T-helper 22 cell (primary cell): ENCODE data around the gene TSC22D1.

ENCODE experiments used
- DNase-seq: peaks from one replicate; pipeline ENCODE4 v3.0.0-alpha.2; 2020; ENCODE audit warnings: low read depth

TSC22D1 gene

DNA sequence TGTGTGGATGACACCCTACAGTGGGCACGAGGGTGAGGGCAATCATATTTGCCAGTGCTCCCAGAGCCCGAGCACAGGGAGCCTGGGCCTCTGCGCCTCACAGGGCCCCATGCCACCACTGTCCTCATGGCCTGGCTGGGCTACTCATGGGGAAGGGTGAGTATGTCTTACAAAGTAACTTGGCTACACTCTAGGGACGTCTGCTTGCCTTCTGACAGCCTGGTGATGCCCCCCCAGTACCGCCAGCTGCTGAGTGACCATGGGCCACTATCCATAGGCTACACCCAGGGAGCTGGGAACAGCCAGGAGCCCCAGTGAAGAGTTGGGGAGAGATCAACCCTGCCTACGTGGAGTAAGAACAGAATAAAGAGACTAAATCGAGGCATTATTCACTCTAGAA lies 123.7 kb downstream of the TSC22D1 start:
- no peak for DNase-seq

GRCh38 chr13:44451651-44452050 lies 124.5 kb downstream of the TSC22D1 start:
- DNase-seq: no peak

DNA sequence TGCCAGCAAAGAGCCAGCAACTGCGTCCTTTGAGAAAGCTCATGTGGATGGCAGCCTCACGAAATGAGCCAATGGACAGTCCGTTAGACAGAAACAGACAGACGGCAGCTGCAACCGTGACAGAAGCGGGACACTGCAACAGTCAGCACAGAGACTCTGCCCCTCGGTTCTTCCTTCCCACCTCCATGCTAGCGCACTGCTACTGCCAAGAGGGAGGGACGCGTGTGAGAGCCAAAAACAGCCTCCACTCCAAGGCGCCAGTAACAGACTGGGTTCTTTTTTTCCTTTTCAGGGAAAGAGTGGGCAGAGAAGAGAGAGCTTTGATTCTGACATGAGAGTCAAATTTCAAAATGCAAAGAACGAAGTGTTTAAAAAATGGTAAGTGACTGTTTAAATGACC lies 125.0 kb downstream of the TSC22D1 start:
- DNase-seq: no peak

DNA sequence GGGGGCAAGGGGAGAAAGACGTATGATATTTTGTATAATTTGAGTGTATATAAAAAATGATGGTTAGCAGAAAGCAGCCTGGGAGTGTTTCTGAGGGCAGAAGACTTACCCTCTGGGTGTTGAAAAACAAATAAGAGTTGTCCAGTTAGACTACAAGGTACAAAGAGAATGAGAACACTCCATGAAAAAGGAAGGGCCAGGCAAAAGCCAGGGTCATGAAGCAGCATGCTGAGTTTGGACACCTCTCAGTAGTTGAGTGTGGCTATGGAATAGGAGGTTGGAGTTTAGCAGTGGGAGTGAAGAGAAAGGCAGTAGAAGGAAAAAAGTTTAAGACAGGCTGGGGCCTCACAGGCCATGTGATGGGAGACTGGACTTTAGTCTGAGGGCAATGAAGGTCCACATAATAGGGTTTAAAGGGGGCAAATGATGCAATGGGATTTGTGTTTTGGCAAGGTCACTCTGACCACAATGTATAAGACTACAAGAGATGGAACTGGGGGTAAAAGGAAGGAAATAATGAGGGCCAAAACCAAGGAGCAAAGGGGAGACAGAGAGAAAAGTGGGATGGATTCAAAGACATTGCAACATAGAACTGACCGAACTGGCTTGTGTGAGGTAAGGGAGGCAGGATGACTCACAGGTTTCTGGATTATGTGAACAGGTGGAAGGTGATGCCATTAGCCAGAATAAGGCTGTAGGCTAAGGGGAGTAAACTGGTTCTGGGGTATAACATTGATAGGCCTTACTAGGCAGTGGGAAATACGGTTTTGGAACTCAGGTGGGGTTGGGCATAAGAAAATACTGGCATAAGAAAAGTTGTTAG lies 125.9 kb downstream of the TSC22D1 start:
- DNase-seq: no peak

GRCh38 chr13:44448875-44449274 lies 127.3 kb downstream of the TSC22D1 start:
- no peak for DNase-seq

DNA sequence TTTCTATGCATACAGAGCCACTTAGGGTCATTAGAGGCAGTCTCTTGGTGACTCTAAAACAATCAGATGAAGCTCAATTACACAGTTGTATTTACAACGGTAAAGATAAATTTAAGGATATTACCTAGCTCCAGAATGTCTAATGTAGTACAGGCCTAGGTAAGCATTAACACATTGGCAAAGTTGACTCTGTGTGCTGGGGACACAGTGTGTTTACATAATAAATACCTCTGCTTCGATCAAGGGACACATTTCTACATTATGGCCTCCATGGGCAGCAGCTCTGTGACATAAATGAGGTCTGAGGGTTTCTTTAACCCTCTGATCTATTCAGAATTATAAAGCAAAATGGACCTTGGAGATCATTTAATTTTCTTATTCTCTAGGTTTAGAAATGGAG lies 127.8 kb downstream of the TSC22D1 start:
- no peak for DNase-seq

DNA sequence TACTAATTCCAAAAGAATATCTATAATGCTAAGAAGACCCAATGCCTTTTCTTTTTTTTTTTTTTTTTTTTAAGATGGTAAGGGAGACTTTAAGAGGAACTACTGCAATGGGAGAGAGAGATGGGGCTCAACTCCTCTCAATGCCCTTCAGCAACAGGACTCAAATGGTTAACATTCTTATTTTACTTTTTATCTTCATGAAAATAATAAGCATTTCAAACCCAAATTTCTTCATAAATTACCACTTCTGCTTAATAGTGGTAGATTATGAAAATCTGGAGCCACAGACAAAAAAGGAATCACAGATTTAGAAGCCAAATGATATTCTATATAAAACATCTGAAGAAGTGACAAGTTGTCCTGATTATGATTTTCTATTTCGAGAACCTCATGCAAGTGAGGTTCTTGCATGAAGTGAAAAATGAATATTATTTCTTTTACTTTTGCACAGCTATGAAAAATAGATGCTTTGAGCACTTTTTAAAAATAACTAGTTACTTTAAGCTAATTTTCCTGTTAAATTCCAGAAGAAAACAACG lies 128.3 kb downstream of the TSC22D1 start:
- DNase-seq: no peak

- no peak for DNase-seq
Observed at GRCh38 chr13:44440046-44440608, 136.0 kb downstream of the TSC22D1 start.

DNA sequence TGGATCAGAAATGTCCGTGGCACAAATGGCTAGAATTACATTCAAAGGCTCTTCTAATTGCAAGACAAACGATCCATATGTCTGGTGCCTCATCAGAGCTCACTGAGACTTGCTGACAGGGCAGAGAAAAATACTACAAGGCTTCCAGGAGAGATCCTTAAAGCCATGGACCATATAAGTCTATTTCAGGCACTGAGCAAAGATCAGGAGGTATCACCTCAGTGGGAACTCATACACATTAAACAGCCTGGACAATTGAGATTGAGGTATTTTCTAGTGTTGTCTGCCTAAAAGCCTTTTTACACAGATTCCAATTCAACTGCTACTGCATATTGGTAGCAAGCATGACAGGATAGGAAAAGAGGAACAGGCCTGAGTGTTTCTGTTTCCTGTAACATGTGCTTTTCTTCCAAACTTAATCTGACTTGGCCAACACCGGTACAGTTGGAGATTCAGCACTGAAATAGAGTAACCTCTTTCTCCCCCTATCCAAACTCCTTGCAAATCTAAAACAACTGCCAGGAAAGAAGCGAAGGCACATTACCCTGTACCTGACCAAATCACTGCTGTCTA lies 136.6 kb downstream of the TSC22D1 start:
- DNase-seq: no peak

DNA sequence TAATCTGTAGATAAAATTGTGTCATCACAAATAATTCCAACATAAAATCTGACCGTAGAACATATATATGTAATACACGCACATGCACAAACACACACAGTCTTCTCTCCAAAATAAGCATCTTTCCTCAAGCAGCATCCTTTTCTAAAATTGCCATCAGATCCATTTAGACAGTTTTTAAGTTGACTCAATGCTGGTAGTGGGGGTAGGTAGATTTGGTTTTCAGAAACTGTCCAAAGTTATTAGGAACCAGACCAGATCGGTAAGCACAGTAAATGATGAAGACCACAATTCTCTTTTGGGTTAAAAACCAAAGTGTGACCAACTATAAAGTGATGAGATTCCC lies 137.9 kb downstream of the TSC22D1 start:
- DNase-seq: no peak

- DNase-seq: no peak
Observed at GRCh38 chr13:44437356-44438233, 138.5 kb downstream of the TSC22D1 start.

DNA sequence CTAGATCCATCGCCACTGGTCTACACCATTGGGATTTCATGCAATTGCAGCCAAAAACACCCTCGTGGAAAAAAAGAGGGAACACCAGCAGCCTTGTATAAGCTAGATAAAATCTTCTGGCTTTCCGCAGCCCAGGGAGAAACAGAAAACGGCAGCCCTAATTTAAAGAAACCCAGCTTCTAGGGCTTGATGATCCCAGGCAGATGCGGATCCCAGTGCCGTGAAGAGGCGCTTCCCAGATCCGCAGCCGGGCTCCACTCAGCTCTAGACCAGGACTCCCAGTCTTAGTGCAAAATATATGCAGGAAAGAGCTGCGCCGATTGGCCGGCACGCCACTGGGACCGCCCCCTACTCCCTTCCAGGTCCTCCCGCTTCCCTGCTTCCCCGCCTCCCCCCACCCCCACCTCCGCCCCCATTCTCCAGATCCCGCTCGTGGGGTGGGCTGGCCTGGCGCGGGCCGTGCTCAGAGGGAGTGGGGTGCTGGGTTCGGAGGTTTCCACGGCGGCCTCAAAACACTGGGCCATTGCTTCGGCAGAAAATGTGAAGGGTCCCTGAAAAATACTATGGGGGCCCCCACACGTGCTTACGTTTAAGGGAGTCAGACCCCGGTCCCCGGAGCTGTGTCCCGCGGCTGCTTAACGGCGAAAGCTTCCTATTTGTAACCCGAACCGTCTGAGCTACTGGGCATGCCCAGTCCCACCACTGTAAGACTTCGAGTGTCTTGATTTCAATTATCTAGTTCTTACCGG lies 139.4 kb downstream of the TSC22D1 start:
- peak; percentile 44 for DNase-seq

DNA sequence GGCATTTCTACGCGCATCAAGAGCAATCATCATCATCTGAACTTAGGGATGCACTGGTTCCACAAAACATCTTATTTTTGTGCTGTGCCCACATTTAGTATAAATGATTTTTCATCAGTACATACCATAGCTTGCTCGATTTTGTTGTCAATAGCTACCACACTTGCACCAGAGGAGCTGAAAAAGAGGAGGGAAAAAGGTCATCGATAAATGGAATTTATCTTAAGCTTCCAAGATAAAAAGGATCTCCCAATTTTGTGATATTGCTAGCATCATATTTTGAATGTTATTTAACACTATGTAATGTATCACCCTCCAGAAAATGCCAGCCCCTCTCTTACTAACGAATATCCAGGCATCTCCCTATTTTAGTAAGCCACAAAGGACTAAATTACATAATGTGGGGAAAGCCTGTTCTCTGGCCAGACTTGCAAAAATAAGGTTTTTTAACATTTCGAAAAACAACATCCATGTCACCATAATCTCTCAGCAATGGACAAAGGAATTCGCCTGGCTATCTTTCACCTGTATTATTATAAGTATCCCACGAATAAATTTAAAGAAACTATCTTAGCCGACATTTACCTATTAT lies 140.1 kb downstream of the TSC22D1 start:
- no peak for DNase-seq

DNA sequence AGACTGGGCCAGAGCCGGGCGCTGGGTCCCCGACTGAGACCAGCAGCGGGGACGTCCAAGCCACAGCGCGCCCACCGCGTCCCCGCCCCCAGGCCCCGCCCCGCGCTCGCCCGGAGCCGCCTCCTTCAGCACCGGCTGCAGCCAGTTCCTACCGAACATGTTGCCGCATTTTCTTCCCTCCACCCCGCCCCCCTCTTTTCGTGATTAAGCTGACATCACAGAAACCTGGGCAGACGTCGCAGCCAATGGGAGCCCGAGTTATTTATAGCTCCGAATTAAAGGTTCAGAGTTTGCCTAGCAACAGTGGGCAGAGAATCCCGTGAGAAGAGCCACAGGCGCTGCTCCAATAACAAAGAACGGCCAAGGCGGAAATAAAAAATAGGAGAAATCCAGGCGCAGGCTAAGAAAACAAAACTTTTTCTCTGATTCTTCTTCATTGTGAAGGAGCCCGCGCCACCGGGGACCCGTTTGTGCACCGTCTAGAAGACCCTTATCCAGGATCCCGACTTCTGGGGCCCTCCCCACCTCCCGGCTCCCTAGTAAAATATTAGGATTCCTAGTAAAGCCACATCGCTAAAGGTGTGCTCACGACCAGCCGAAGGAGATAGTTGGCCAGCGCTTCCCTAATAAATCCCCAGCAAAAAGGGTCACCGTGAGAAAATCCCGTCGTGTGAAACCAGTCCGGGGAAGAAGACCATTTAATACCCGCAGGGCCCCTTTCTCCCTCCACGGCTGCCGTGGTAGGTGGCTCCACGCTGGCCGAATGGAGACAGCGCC lies 140.8 kb downstream of the TSC22D1 start:
- peak; percentile 86 for DNase-seq

- no peak for DNase-seq
Observed at GRCh38 chr13:44434766-44435141, 141.4 kb downstream of the TSC22D1 start.

GRCh38 chr13:44433863-44434765 lies 142.0 kb downstream of the TSC22D1 start:
- DNase-seq: no peak

DNA sequence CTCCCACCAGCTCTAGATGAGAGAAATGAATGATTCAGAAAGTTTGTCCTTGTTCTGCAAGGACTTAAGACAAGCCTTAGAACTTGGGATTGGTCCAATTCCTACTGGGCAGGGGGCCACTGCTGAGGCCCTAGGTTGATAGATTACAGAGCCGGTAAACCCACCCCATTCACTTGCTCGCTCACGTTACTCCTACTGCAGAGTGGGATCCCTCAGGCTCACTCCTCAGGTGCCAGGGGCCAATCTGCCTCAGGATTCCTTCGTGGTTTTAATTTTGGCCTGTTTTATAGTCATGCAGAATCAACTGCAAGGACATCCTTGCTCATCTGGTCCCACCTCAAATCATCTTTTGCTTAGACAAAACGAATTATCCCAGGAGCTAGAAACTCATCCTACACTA lies 143.5 kb downstream of the TSC22D1 start:
- no peak for DNase-seq

DNA sequence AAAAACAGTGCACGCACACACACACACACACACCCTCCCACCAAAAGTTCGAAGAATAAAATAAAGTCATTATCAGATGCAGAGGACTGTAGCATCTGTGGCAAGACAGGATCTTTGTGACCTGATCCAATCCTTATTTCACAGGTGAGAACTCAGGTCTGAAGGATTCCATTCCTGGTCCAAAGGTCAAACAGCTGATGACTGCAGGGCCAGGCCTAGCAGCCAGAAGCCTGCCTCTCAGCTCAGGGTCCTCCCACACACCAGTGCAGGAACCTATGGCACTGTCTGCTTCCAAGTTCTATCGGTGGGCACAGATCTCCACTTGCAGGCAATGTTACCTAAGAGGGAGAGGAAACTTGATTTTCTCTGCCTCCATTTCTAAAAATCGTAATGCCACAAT lies 145.0 kb downstream of the TSC22D1 start:
- no peak for DNase-seq

DNA sequence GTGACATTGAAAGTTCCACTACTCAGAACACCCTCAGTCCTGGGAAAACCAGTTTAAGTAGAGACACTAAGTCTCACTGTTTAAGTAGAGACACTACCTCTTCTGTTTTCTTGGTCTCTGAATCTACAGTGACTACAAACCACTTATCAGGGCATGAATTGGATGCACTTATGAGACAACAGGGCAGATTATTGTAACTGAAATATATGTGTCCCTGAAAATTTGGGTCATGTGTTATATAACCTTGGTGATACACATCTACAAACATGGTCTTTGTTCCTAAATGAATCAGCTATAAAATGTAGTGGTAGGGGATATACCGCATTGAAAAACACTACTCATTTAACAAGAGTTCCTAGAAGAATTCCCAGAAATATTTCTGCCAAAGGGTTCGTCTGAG lies 146.8 kb downstream of the TSC22D1 start:
- no peak for DNase-seq
